PC-3 (cell line): ENCODE data around the gene NEK8. TPM values are rescaled to one million over a fixed set of nuclear protein-coding genes. Genes with fewer than 3 reads are reported as not detected.
A peak's percentile ranks its signal among the peaks of the same experiment; 100 is the strongest.

ENCODE experiments used
- ATAC-seq: fragments of 200-7000 bp; cut with Tn5 transposase; 2 replicates; pipeline ENCODE4 v1.9.1; 2020; ENCODE audit warnings: mild to moderate bottlenecking, moderate library complexity
- BruUV-seq: library from RNA; stranded (reverse); fragments of 400-500 nt; replicated peaks from 2 replicates; lab custom pipeline; 2021; lab: Mats Ljungman, UMichigan
- CTCF ChIA-PET: fragments of 300-600 bp; sonication (Branson Sonifier 250); formaldehyde crosslinking; loops from one replicate; lab custom pipeline; 2022; ENCODE audit warnings: antibody characterized with exemption; lab: Charles Lee
- POLR2A ChIA-PET: fragments of 300-600 bp; sonication (Branson Sonifier 250); formaldehyde crosslinking; loops from one replicate; lab custom pipeline; 2022; ENCODE audit warnings: antibody characterized with exemption; ENCODE audit not compliant: unreplicated experiment; lab: Charles Lee
- DNase-seq: peaks from one replicate; pipeline ENCODE4 v3.0.0-alpha.2; 2015
- H2AFZ ChIP-seq: fragments of 300-600 bp; sonication (generic); 2 replicates; pipeline ENCODE4 v1.6.0; 2016; ENCODE audit warnings: antibody characterized with exemption, low read length
- H3F3A ChIP-seq: fragments of 300-600 bp; sonication (generic); one replicate; pipeline ENCODE4 v1.6.0; 2017; ENCODE audit warnings: antibody characterized with exemption, low read length, control low read depth, mild to moderate bottlenecking; ENCODE audit not compliant: unreplicated experiment
- H3K27ac ChIP-seq: fragments of 300-600 bp; sonication (generic); 2 replicates; pipeline ENCODE4 v1.5.1; 2016; ENCODE audit warnings: mild to moderate bottlenecking, low read length
- H3K27me3 ChIP-seq: fragments of 300-600 bp; sonication (generic); 2 replicates; pipeline ENCODE4 v1.6.1; 2016; ENCODE audit warnings: low read length, mixed read lengths
- H3K36me3 ChIP-seq: fragments of 300-600 bp; sonication (generic); 2 replicates; pipeline ENCODE4 v1.6.1; 2016; ENCODE audit warnings: low read depth, mixed run types, low read length, mixed read lengths
- H3K4me1 ChIP-seq: fragments of 300-600 bp; sonication (generic); 2 replicates; pipeline ENCODE4 v1.5.1; 2016; ENCODE audit warnings: low read length; ENCODE audit not compliant: insufficient read depth
- H3K4me2 ChIP-seq: fragments of 300-600 bp; sonication (generic); 2 replicates; pipeline ENCODE4 v1.6.0; 2016; ENCODE audit warnings: low read length
- H3K4me3 ChIP-seq: fragments of 300-600 bp; sonication (generic); 2 replicates; pipeline ENCODE4 v1.5.1; 2016; ENCODE audit warnings: mild to moderate bottlenecking, low read length, mixed read lengths
- H3K79me2 ChIP-seq: fragments of 300-600 bp; sonication (generic); 2 replicates; pipeline ENCODE4 v1.6.1; 2017; ENCODE audit warnings: low read length, mixed read lengths
- H3K9ac ChIP-seq: fragments of 300-600 bp; sonication (generic); 2 replicates; pipeline ENCODE4 v1.6.0; 2016; ENCODE audit warnings: mild to moderate bottlenecking, low read length
- H3K9me2 ChIP-seq: fragments of 300-600 bp; sonication (generic); replicated peaks from 2 replicates; pipeline ENCODE4 v1.6.1; 2016; ENCODE audit warnings: mixed run types, low read length, mixed read lengths
- H3K9me3 ChIP-seq: fragments of 300-600 bp; sonication (generic); 2 replicates; pipeline ENCODE4 v1.6.1; 2016; ENCODE audit warnings: low read length, mixed read lengths
- H4K20me1 ChIP-seq: fragments of 300-600 bp; sonication (generic); 2 replicates; pipeline ENCODE4 v1.6.1; 2016; ENCODE audit warnings: low read length, mixed read lengths
- EZH2 ChIP-seq: fragments of 300-600 bp; sonication (generic); IDR thresholded peaks from one replicate; pipeline ENCODE4 v1.6.1; 2017; ENCODE audit warnings: antibody characterized with exemption, mild to moderate bottlenecking, low read length; ENCODE audit not compliant: unreplicated experiment
- EZH2phosphoT487 ChIP-seq: fragments of 300-600 bp; sonication (generic); IDR thresholded peaks from 2 replicates; pipeline ENCODE4 v1.6.1; 2018; ENCODE audit warnings: mild to moderate bottlenecking, antibody characterized with exemption, low read length, borderline replicate concordance
- intact Hi-C: fragments of 100-400 bp; cut with micrococcal nuclease; formaldehyde crosslinking; loops from 2 replicates; pipeline ENCODE4 v1.9.0; 2023
- total RNA-seq: library from RNA; depleted of rRNA; stranded (reverse); fragments of >200 nt; gene quantifications from 2 replicates; pipeline ENCODE4 v1.2.3, GENCODE V29; 2014
- TF ChIP-seq, protein P1 (sequence below): fragments of 300-600 bp; sonication (generic); conservative IDR thresholded peaks from 2 replicates; pipeline ENCODE4 v1.5.1; 2017; ENCODE audit warnings: antibody characterized with exemption, low read depth, mild to moderate bottlenecking, low read length

The NEK8 gene
- total RNA-seq, 1 experiment from 2014 or later = 2.4 TPM

DNA sequence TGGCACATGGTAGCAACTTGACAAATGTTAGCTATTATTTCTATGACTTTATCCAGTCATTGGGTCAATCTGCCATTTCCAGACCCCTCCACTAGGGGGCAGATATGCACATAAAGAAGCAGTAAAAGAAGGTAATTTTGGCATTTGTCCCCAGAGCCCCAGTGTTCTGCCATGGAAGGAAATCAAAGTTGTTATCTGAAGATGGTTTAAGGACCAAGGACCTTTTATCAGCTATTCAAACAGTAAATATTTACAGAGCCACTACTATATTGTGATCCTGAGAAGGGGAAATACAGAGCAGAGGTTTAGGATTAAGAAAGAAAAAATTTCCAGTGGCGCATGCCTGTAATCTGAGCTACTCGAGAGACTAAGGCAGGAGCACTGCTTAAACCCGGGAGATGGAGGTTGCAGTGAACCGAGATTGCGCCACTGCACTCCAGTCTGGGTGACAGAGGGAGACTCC is 35.2 kb downstream of the NEK8 start:
- intact Hi-C loops = loop anchor here (5.0 kb wide), 1 partner anchor 43 kb away; no protein-coding TSS in a partner anchor
- POLR2A ChIA-PET = interaction anchor here (0.5 to 0.6 kb wide), 2 partner anchors 102 to 182 kb away, joined by 3 to 6 read pairs; no protein-coding TSS in a partner anchor
- DNase-seq (peak; percentile 85), ATAC-seq (no peak; the same call in 1 of the 2 replicates)
- TF ChIP-seq EZH2 = no peak
- TF ChIP-seq, protein P1, sequence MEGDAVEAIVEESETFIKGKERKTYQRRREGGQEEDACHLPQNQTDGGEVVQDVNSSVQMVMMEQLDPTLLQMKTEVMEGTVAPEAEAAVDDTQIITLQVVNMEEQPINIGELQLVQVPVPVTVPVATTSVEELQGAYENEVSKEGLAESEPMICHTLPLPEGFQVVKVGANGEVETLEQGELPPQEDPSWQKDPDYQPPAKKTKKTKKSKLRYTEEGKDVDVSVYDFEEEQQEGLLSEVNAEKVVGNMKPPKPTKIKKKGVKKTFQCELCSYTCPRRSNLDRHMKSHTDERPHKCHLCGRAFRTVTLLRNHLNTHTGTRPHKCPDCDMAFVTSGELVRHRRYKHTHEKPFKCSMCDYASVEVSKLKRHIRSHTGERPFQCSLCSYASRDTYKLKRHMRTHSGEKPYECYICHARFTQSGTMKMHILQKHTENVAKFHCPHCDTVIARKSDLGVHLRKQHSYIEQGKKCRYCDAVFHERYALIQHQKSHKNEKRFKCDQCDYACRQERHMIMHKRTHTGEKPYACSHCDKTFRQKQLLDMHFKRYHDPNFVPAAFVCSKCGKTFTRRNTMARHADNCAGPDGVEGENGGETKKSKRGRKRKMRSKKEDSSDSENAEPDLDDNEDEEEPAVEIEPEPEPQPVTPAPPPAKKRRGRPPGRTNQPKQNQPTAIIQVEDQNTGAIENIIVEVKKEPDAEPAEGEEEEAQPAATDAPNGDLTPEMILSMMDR = peak; percentile 86
- TF ChIP-seq EZH2phosphoT487 = no peak
- H3K36me3 ChIP-seq = peaks cover 10% of the 10 kb centered on the region
- peaks cover 6% of the 10 kb centered on the region; the same call in 1 of the 2 replicates for H3K79me2 ChIP-seq
- no peak overlapping the region for H3K27ac ChIP-seq
- H3K9me3 ChIP-seq = no peaks in the 10 kb centered on the region
- no TSS peak for BruUV-seq
- H3K9ac ChIP-seq = no peak overlapping the region
- H3F3A ChIP-seq = no peaks in the 10 kb centered on the region
- no peaks in the 10 kb centered on the region for H3K9me2 ChIP-seq
- H3K27me3 ChIP-seq = no peaks in the 10 kb centered on the region
- no peak overlapping the region for H3K4me3 ChIP-seq
- no peak overlapping the region for H2AFZ ChIP-seq
- peaks cover 14% of the 10 kb centered on the region for H3K4me1 ChIP-seq
- CTCF ChIA-PET = interaction anchor here (0.6 to 1.6 kb wide), 9 partner anchors 37 to 169 kb away, joined by 3 to 15 read pairs (median 7); partner anchors contain the start of genes FAM222B and TLCD1
- no peak overlapping the region for H3K4me2 ChIP-seq
- no peaks in the 10 kb centered on the region for H4K20me1 ChIP-seq

DNA sequence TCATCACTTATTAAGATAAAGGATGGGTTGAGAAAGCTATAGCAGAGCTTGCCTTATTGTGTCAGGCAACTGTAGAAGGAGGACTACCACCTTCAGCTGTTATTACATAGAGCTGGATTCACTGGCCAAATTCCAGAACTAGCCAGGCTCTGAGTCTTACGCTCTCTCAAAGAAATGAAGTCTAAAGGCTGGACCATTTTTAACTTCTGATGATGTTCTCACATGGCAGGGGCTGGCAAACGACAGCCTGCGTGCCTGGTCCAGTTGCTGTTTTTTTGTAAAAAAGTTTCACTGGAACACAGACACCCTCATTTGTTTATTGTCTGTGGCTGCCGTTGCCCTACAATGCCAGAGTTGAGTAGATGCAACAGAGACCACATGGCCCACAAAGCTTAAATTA is 36.5 kb downstream of the NEK8 start:
- Histone ChIP-seq H3K4me2 (no peak overlapping the region), H4K20me1 (no peaks in the 10 kb centered on the region), H3K9ac (no peak overlapping the region), H3K79me2 (peaks cover 6% of the 10 kb centered on the region; the same call in 1 of the 2 replicates), H3K4me3 (no peak overlapping the region), H3F3A (no peaks in the 10 kb centered on the region), H3K36me3 (peaks cover 5% of the 10 kb centered on the region; the same call in 1 of the 2 replicates), H2AFZ (no peak overlapping the region), H3K4me1 (peaks cover 14% of the 10 kb centered on the region), H3K9me2 (no peaks in the 10 kb centered on the region), H3K27me3 (no peaks in the 10 kb centered on the region), H3K27ac (no peak overlapping the region), H3K9me3 (no peaks in the 10 kb centered on the region)
- TF ChIP-seq EZH2 (no peak), EZH2phosphoT487 (no peak)
- TF ChIP-seq, protein P1 = no peak
- ChIA-PET POLR2A (no interaction called here), CTCF (no interaction called here)
- no peak for ATAC-seq
- no TSS peak for BruUV-seq
- no peak for DNase-seq
- intact Hi-C loops = no loop called here

DNA sequence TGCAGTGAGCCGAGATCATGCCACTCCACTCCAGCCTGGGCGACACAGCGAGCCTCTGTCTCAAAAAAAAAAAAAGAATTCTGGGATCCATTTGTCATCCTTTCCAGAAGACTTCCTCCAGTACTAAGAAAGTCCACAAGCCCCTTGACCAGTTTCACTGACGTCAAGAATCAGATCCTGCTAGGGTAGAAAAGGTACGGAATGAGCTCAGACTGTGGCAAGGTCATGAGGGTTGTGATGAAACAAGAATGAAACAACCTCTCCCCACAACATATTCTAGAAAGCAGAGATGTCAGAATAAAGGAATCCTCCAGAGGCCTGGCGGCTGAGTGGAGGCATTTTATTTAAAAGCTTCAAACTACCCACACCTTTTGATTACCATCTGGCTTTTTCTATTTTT is 45.1 kb downstream of the NEK8 start:
- H3K27ac ChIP-seq = no peak overlapping the region

More for the DNA sequence above, 45.1 kb downstream of the NEK8 start:
- Histone ChIP-seq H3K4me1 (no peaks in the 10 kb centered on the region), H3F3A (no peaks in the 10 kb centered on the region), H3K9me3 (no peaks in the 10 kb centered on the region), H3K4me2 (no peak overlapping the region), H3K4me3 (no peak overlapping the region), H4K20me1 (no peaks in the 10 kb centered on the region), H3K79me2 (no peaks in the 10 kb centered on the region), H3K9ac (no peak overlapping the region), H3K27me3 (no peaks in the 10 kb centered on the region), H3K36me3 (no peaks in the 10 kb centered on the region), H2AFZ (no peak overlapping the region), H3K9me2 (no peaks in the 10 kb centered on the region)
- CTCF ChIA-PET = no interaction called here
- no TSS peak for BruUV-seq
- ATAC-seq (no peak), DNase-seq (no peak)
- TF ChIP-seq, protein P1 = no peak
- no peak for TF ChIP-seq EZH2
- no peak for TF ChIP-seq EZH2phosphoT487
- intact Hi-C loops = no loop called here
- POLR2A ChIA-PET = no interaction called here
